H9 (cell line): Measurements from ENCODE around the gene USP46. TPM values are rescaled to one million over a fixed set of nuclear protein-coding genes. Genes with fewer than 3 reads are reported as not detected.

Experiments
- DNase-seq: peaks from one replicate; pipeline ENCODE4 v3.0.0-alpha.2; 2017
- H2AFZ ChIP-seq: one replicate; pipeline ENCODE4 v1.6.1; 2013; ENCODE audit warnings: mild to moderate bottlenecking, low read length, control low read depth, moderate library complexity
- H2AK5ac ChIP-seq: 2 replicates; pipeline ENCODE4 v1.6.1; 2013; ENCODE audit warnings: low read length, control low read depth, mixed read lengths; ENCODE audit not compliant: insufficient read length
- H2BK120ac ChIP-seq: one replicate; pipeline ENCODE4 v1.6.1; 2013; ENCODE audit warnings: low read depth, mild to moderate bottlenecking, low read length, control low read depth, inconsistent platforms; ENCODE audit not compliant: poor library complexity, severe bottlenecking
- H2BK12ac ChIP-seq: 2 replicates; pipeline ENCODE4 v1.6.1; 2013; ENCODE audit warnings: low read length, control low read depth, mixed read lengths, low read depth; ENCODE audit not compliant: insufficient read length
- H2BK15ac ChIP-seq: 2 replicates; pipeline ENCODE4 v1.6.1; 2013; ENCODE audit warnings: low read depth, low read length, control low read depth
- H2BK20ac ChIP-seq: one replicate; pipeline ENCODE4 v1.6.1; 2013; ENCODE audit warnings: low read depth, mild to moderate bottlenecking, low read length, control low read depth, inconsistent platforms; ENCODE audit not compliant: poor library complexity, severe bottlenecking
- H2BK5ac ChIP-seq: 2 replicates; pipeline ENCODE4 v1.6.1; 2013; ENCODE audit warnings: low read length, control low read depth, mixed read lengths; ENCODE audit not compliant: insufficient read length
- H3K14ac ChIP-seq: 2 replicates; pipeline ENCODE4 v1.6.1; 2013; ENCODE audit warnings: low read length, control low read depth; ENCODE audit not compliant: insufficient read depth
- H3K18ac ChIP-seq: 2 replicates; pipeline ENCODE4 v1.6.1; 2013; ENCODE audit warnings: low read depth, mild to moderate bottlenecking, mixed read lengths, low read length, control low read depth; ENCODE audit not compliant: insufficient read length
- H3K23ac ChIP-seq: 2 replicates; pipeline ENCODE4 v1.6.1; 2013; ENCODE audit warnings: low read length, control low read depth, mixed read lengths, low read depth; ENCODE audit not compliant: insufficient read length
- H3K23me2 ChIP-seq: 2 replicates; pipeline ENCODE4 v1.6.1; 2013; ENCODE audit warnings: low read depth, mild to moderate bottlenecking, mixed read lengths, low read length, control low read depth; ENCODE audit not compliant: insufficient read length, poor library complexity, severe bottlenecking
- H3K27ac ChIP-seq: 2 replicates; pipeline ENCODE4 v1.5.1; 2013; ENCODE audit warnings: low read length, control low read depth, mixed read lengths, low read depth; ENCODE audit not compliant: insufficient read length
- H3K27me3 ChIP-seq: 2 replicates; pipeline ENCODE4 v1.6.1; 2013; ENCODE audit warnings: low read length, control low read depth, inconsistent platforms; ENCODE audit not compliant: insufficient read depth
- H3K4ac ChIP-seq: 2 replicates; pipeline ENCODE4 v1.6.1; 2013; ENCODE audit warnings: low read depth, mild to moderate bottlenecking, control low read depth, inconsistent platforms, low read length, moderate library complexity
- H3K4me1 ChIP-seq: 2 replicates; pipeline ENCODE4 v1.6.1; 2013; ENCODE audit warnings: low read length, control low read depth, inconsistent platforms; ENCODE audit not compliant: insufficient read depth
- H3K4me2 ChIP-seq: 2 replicates; pipeline ENCODE4 v1.6.1; 2013; ENCODE audit warnings: low read length, control low read depth, mixed read lengths; ENCODE audit not compliant: insufficient read length, insufficient read depth
- H3K56ac ChIP-seq: 2 replicates; pipeline ENCODE4 v1.6.1; 2013; ENCODE audit warnings: low read depth, mild to moderate bottlenecking, mixed read lengths, low read length, control low read depth; ENCODE audit not compliant: insufficient read length
- H3K79me1 ChIP-seq: 2 replicates; pipeline ENCODE4 v1.6.1; 2013; ENCODE audit warnings: low read depth, mild to moderate bottlenecking, moderate library complexity, low read length, control low read depth, inconsistent platforms; ENCODE audit not compliant: insufficient read depth, poor library complexity, severe bottlenecking
- H3K79me2 ChIP-seq: 2 replicates; pipeline ENCODE4 v1.6.1; 2013; ENCODE audit warnings: low read length, control low read depth, inconsistent platforms; ENCODE audit not compliant: insufficient read depth
- H3K9ac ChIP-seq: 2 replicates; pipeline ENCODE4 v1.6.1; 2013; ENCODE audit warnings: low read length, control low read depth, mixed read lengths; ENCODE audit not compliant: insufficient read length; ENCODE audit errors: extremely low read depth
- H3K9me3 ChIP-seq: one replicate; pipeline ENCODE4 v1.6.1; 2013; ENCODE audit warnings: low read depth, low read length, inconsistent platforms; ENCODE audit not compliant: control insufficient read depth
- H3T11ph ChIP-seq: one replicate; pipeline ENCODE4 v1.6.1; 2013; ENCODE audit warnings: mild to moderate bottlenecking, low read length, control low read depth, inconsistent platforms
- H4K20me1 ChIP-seq: one replicate; pipeline ENCODE4 v1.6.1; 2013; ENCODE audit not compliant: control insufficient read depth, insufficient read length, insufficient read depth
- H4K5ac ChIP-seq: 2 replicates; pipeline ENCODE4 v1.6.1; 2013; ENCODE audit warnings: low read depth, mild to moderate bottlenecking, mixed read lengths, low read length, control low read depth; ENCODE audit not compliant: insufficient read length
- H4K8ac ChIP-seq: replicated peaks from 2 replicates; pipeline ENCODE4 v1.6.1; 2013; ENCODE audit warnings: low read length, control low read depth, mixed read lengths, low read depth; ENCODE audit not compliant: insufficient read length
- H4K91ac ChIP-seq: 2 replicates; pipeline ENCODE4 v1.6.1; 2013; ENCODE audit warnings: low read depth, mild to moderate bottlenecking, moderate library complexity, mixed read lengths, low read length, control low read depth; ENCODE audit not compliant: insufficient read length
- H3K27ac Mint-ChIP-seq, 3 experiments: 2 replicates in 2 of 3; 3 replicates in 1 of 3; pipeline ENCODE4 v1.8.0; 2020 to 2021; ENCODE audit warnings: mixed read lengths in 3 of 3, mild to moderate bottlenecking in 1 of 3, moderate library complexity in 1 of 3
- H3K27me3 Mint-ChIP-seq: 2 replicates; pipeline ENCODE4 v1.8.0; 2021; ENCODE audit warnings: low read depth, mild to moderate bottlenecking, moderate library complexity, mixed read lengths
- H3K36me3 Mint-ChIP-seq, 3 experiments: 2 replicates in 2 of 3; 3 replicates in 1 of 3; pipeline ENCODE4 v1.8.0; 2020 to 2021; ENCODE audit warnings: low read depth in 3 of 3, mixed read lengths in 3 of 3; ENCODE audit not compliant: insufficient read depth in 1 of 3
- H3K4me1 Mint-ChIP-seq, 2 experiments: 2 replicates each; pipeline ENCODE4 v1.8.0; 2020; ENCODE audit warnings: mixed read lengths in 2 of 2
- H3K4me3 Mint-ChIP-seq, 2 experiments: 2 replicates in 1 of 2; 3 replicates in 1 of 2; pipeline ENCODE4 v1.8.0; 2020 to 2021; ENCODE audit warnings: mild to moderate bottlenecking in 2 of 2, mixed read lengths in 2 of 2, moderate library complexity in 1 of 2
- H3K9me3 Mint-ChIP-seq, 2 experiments: 2 replicates in 1 of 2; 3 replicates in 1 of 2; pipeline ENCODE4 v1.8.0; 2020; ENCODE audit warnings: mild to moderate bottlenecking in 2 of 2, mixed read lengths in 2 of 2, moderate library complexity in 1 of 2
- WGBS: extraction: QIAGEN DNeasy Blood & Tissue Kit; methylation state at CpG from one replicate; pipeline ENCODE4 v1.1.7; 2013; ENCODE audit warnings: missing lambda C conversion rate, low lambda C conversion rate, mixed read lengths; ENCODE audit not compliant: insufficient read length; ENCODE audit errors: extremely low coverage; 5-methylcytosine and 5-hydroxymethylcytosine counted together
- total RNA-seq: library from RNA; stranded (reverse); gene quantifications from 2 replicates; pipeline ENCODE4 v1.2.1, GENCODE V29; 2021
- TF ChIP-seq, protein P1 (sequence below): fragments of 200-600 bp; sonication (generic); conservative IDR thresholded peaks from 3 replicates; pipeline ENCODE4 v1.8.0; 2021; ENCODE audit warnings: antibody characterized with exemption, mild to moderate bottlenecking

The USP46 gene
- total RNA-seq, 1 experiment from 2014 or later, result 59.8 TPM

DNA sequence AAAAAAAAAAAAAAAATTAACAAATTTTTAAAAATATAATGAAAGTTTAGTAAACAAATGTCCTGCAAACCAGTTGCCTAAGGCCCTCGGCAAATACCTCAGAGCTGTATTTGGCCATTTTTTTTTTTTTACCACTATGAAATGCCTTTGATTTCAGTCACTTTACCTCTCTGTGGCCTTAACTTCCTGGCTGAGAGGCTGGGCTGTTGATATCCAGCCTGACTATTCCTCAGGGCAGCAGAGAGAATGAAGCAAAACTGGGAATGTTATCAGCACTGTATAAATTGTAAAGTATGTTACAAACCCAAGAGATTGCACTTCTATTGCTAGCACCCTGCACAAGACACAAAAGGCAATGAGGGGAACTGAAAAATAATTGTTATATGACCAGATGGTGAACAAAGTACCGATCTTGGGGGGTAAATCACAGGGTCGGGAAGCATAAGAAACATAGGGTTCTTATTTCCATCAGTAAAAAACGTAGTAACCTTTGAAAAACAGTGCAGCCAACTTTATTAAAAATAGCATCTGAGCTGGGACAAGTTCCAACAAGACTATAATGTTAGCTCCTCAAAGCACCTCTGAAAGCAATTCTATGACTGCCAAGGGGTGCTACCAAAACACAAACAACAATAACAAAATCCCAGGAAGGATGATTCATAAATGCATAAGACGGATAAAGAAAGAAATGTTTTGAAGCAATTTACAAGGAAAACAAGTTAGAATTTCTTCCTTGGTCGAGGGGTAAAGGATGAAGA is 18.1 kb downstream of the USP46 start:
- Histone ChIP-seq H3T11ph (no peak overlapping the region), H2AK5ac (no peak overlapping the region), H2BK120ac (no peak overlapping the region), H3K23ac (no peak overlapping the region), H3K79me1 (peaks cover 6% of the 10 kb centered on the region), H3K27ac (no peak overlapping the region), H3K4me1 (peaks cover 6% of the 10 kb centered on the region; the same call in 1 of the 2 replicates), H3K27me3 (no peaks in the 10 kb centered on the region), H2BK20ac (no peak overlapping the region), H4K20me1 (no peaks in the 10 kb centered on the region), H3K4me2 (no peak overlapping the region), H3K9ac (no peak overlapping the region), H4K8ac (no peak overlapping the region), H2AFZ (no peak overlapping the region), H2BK15ac (no peak overlapping the region), H4K5ac (no peak overlapping the region), H4K91ac (no peak overlapping the region), H3K4ac (no peak overlapping the region), H3K79me2 (peaks cover 39% of the 10 kb centered on the region; the same call in 1 of the 2 replicates), H2BK12ac (no peak overlapping the region), H3K56ac (no peak overlapping the region), H3K23me2 (no peaks in the 10 kb centered on the region), H2BK5ac (no peak overlapping the region), H3K14ac (no peak overlapping the region), H3K18ac (no peak overlapping the region), H3K9me3 (no peaks in the 10 kb centered on the region)
- peaks cover 38 to 44% of the 10 kb centered on the region in 2 experiments for H3K4me1 Mint-ChIP-seq
- TF ChIP-seq, protein P1, sequence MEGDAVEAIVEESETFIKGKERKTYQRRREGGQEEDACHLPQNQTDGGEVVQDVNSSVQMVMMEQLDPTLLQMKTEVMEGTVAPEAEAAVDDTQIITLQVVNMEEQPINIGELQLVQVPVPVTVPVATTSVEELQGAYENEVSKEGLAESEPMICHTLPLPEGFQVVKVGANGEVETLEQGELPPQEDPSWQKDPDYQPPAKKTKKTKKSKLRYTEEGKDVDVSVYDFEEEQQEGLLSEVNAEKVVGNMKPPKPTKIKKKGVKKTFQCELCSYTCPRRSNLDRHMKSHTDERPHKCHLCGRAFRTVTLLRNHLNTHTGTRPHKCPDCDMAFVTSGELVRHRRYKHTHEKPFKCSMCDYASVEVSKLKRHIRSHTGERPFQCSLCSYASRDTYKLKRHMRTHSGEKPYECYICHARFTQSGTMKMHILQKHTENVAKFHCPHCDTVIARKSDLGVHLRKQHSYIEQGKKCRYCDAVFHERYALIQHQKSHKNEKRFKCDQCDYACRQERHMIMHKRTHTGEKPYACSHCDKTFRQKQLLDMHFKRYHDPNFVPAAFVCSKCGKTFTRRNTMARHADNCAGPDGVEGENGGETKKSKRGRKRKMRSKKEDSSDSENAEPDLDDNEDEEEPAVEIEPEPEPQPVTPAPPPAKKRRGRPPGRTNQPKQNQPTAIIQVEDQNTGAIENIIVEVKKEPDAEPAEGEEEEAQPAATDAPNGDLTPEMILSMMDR, result no peak
- peaks cover 0 to 4% of the 10 kb centered on the region in 2 experiments; a peak in 2 of 5 replicates for H3K9me3 Mint-ChIP-seq
- no peak overlapping the region; a peak in 1 of 5 replicates for H3K4me3 Mint-ChIP-seq
- H3K27me3 Mint-ChIP-seq, result no peaks in the 10 kb centered on the region
- WGBS, result no CpG with 5 or more reads among the region's 6 CpGs
- peak overlapping the region in 2 of 3 experiments; percentile 2 to 31; a peak in 2 of 7 replicates for H3K27ac Mint-ChIP-seq
- H3K36me3 Mint-ChIP-seq, result peaks cover 9 to 19% (median 9%) of the 10 kb centered on the region in 3 experiments; a peak in 6 of 7 replicates
- no peak for DNase-seq
